Motor neuron (in vitro differentiated cells): ENCODE results near the gene INPP5A. TPM values are rescaled to one million over a fixed set of nuclear protein-coding genes. Genes with fewer than 3 reads are reported as not detected.

Source experiments
- ATAC-seq, 8 experiments: fragments of 200-7000 bp; cut with Tn5 transposase; replicated peaks in 6 of 8; 2 replicates each; pipeline ENCODE4 v1.8.0; 2021; ENCODE audit warnings: mild to moderate bottlenecking in 8 of 8, moderate library complexity in 8 of 8
- H3K27ac ChIP-seq, 2 donors: fragments of 250-450 bp; sonication (Bioruptor Pico); 2 replicates each; pipeline ENCODE4 v1.9.0; 2021; ENCODE audit warnings: antibody characterized with exemption in 2 of 2, mild to moderate bottlenecking in 2 of 2, moderate library complexity in 1 of 2
- H3K4me1 ChIP-seq, 2 donors: fragments of 250-450 bp; sonication (Bioruptor Pico); replicated peaks in 1 of 2; 2 replicates each; pipeline ENCODE4 v1.6.1; 2021; ENCODE audit warnings: antibody characterized with exemption in 2 of 2, mild to moderate bottlenecking in 2 of 2, moderate library complexity in 1 of 2
- H3K4me3 ChIP-seq, 5 donors: fragments of 250-450 bp; sonication (Bioruptor Pico); 2 replicates each; pipeline ENCODE4 v1.9.0; 2021; ENCODE audit warnings: antibody characterized with exemption in 5 of 5, mild to moderate bottlenecking in 5 of 5, moderate library complexity in 4 of 5
- WGBS, 10 experiments: fragments of 450-650 bp; shearing (Covaris generic); methylation state at CpG; one replicate each; pipeline ENCODE4 v1.0.0; 2022; 5-methylcytosine and 5-hydroxymethylcytosine counted together
- in situ Hi-C, 9 experiments: fragments of 400-800 bp; cut with MboI; loops; one replicate each; pipeline ENCODE4 v1.15.0; 2021; ENCODE audit warnings: low sequenced_read_pairs in 9 of 9, low pct_unique_long_range_greater_than_20kb in 2 of 9; ENCODE audit not compliant: unreplicated experiment in 9 of 9
- total RNA-seq, 8 experiments: library from RNA; unstranded; fragments of 300-600 nt; gene quantifications; 2 replicates each; pipeline versions ENCODE4 v1.2.3 to v1.2.4, GENCODE V29; 2022

The INPP5A gene
- total RNA-seq, 8 experiments from 2014 or later: 13.2 to 45.0 (median 17.9) TPM

DNA sequence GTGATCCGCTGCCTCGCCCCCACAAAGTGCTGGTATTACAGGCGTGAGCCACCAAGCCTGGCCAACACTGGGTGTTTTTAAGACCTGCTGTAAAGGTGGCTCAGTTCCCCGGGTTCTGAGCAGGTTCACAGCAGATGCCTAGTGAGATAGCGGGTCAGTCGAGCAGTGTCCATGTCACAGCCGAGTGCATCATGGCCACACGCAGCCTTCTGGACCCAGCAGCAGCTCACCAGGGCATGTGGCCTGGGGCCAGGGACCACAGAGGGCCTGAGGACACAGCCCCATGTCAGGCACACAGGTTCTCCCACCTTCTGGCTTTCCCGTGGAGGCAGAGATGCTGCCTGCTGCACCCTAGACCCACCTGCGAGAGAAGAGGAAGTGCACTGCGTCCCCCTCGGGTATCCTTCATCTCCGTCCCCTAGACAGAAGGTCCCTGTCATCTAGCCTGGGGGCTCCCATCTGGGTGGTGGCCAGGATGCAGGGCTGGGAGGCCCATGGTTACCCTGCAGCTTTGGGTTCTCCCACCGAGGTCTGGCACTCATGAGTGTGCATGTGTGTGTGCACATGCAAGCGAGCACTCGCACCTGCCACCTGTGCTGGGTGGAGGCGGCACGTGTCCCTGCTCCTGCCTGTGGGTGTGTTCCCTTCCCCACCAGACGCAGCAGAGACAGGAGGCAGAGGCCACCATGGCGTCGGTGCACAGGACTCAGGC is 149.8 kb downstream of the INPP5A start:
- H3K27ac ChIP-seq: no peak overlapping the region

DNA sequence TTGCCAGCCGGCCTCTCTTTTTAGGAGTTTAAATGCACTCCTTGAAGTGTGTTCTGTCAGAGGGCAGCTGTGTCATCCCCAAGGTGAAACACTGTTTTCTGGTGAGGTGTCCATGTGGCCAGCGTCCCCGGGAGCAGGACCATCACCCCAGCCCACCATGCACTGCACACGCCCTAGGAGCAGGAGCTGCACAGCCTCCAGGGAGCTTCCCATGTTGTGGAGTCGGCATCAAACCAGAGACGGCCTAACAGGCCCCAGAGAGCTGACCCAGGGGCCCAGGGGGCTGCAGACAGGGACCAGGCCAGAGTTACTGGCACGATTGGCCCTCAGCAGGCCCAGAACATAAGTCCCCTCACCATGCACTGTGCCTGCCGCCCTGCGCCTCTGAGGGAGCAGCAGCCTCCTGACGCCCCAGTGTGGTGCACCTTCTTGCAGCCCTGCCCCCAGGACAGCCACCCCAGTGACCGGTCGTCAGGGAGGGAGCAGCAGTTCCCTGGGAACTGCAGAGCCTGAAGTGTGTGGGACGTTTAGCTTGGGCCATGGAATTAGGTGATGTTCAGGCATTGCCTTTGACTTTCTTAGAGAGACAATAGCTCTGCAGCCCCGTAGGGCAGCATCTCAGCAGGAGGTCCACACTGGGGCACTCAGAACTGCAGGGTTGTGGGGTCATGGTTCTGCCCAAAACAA is 150.4 kb downstream of the INPP5A start:
- peaks cover 26 to 28% of the 10 kb centered on the region in 2 donors for H3K4me1 ChIP-seq
- WGBS, 10 experiments: 20 to 100% (median 58%) methylated on average over 1 to 6 of the region's 14 CpGs; no CpG with 5 or more reads in 6 of the 10 experiments
- in situ Hi-C loops: no loop called here
- H3K4me3 ChIP-seq: no peak overlapping the region
- no peak for ATAC-seq
- no peak overlapping the region for H3K27ac ChIP-seq

More for the DNA sequence above, 149.8 kb downstream of the INPP5A start:
- peaks cover 26 to 28% of the 10 kb centered on the region in 2 donors for H3K4me1 ChIP-seq
- 67 to 100% (median 95%) methylated on average over 1 to 11 of the region's 21 CpGs; no CpG with 5 or more reads in 7 of the 10 experiments for WGBS, 10 experiments
- H3K4me3 ChIP-seq: no peak overlapping the region
- in situ Hi-C loops: no loop called here
- ATAC-seq: no peak

- in situ Hi-C loops: no loop called here
- 86 to 100% (median 98%) methylated on average over 3 to 18 of the region's 20 CpGs; no CpG with 5 or more reads in 1 of the 10 experiments for WGBS, 10 experiments
- no peak for ATAC-seq
- no peak overlapping the region for H3K27ac ChIP-seq
- H3K4me3 ChIP-seq: no peak overlapping the region
- peaks cover 26 to 28% of the 10 kb centered on the region in 2 donors for H3K4me1 ChIP-seq
Observed at GRCh38 chr10:132688580-132689420, 151.2 kb downstream of the INPP5A start.

DNA sequence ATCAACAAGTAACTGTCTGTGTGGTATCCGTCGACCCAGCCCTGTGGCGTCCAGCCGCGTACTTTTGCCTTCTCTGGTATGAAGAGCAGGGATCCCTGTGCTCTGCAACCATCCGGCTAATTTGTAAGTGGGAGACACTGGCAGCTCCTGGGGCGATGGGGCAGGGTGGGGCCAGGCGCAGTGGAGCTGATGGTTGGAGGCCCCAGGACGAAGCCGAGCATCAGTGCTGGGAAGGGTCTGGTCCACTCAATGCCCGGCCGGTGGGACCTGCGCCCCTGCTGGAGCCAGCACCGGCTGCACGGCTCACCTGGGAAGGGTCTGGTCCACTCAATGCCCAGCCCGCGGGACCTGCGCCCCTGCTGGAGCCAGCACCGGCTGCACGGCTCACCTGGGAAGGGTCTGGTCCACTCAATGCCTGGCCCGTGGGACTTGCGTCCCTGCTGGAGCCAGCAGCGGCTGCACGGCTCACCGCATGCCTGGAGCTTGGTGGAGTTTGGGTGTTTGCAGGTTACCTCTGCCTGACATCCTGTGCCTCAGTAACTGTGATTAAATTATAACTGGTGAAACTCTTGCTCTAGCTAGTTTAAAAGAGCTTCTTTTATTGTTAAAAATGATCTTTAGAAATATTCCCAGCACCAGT is 152.3 kb downstream of the INPP5A start:
- Histone ChIP-seq H3K4me1 (peaks cover 20% of the 10 kb centered on the region in 2 donors), H3K27ac (no peak overlapping the region), H3K4me3 (no peak overlapping the region)
- ATAC-seq: no peak
- WGBS, 10 experiments: 93 to 100% (median 100%) methylated on average over 2 to 10 of the region's 25 CpGs; no CpG with 5 or more reads in 4 of the 10 experiments
- in situ Hi-C loops: no loop called here

- in situ Hi-C loops: no loop called here
- Histone ChIP-seq H3K27ac (no peak overlapping the region), H3K4me1 (peaks cover 15% of the 10 kb centered on the region in 2 donors), H3K4me3 (no peak overlapping the region)
- WGBS, 10 experiments: 80 to 100% (median 97%) methylated on average over 1 to 6 of the region's 7 CpGs; no CpG with 5 or more reads in 2 of the 10 experiments
- ATAC-seq: no peak
Observed at GRCh38 chr10:132690401-132690800, 152.8 kb downstream of the INPP5A start.

GRCh38 chr10:132690821-132691610 is 153.4 kb downstream of the INPP5A start:
- ATAC-seq: no peak
- H3K27ac ChIP-seq: no peak overlapping the region
- H3K4me3 ChIP-seq: no peak overlapping the region
- peaks cover 8 to 9% of the 10 kb centered on the region in 2 donors for H3K4me1 ChIP-seq
- WGBS, 10 experiments: 80 to 100% (median 96%) methylated on average over 2 to 42 of the region's 56 CpGs; no CpG with 5 or more reads in 1 of the 10 experiments
- in situ Hi-C loops: no loop called here

- Histone ChIP-seq H3K27ac (no peak overlapping the region), H3K4me1 (peaks cover 5% of the 10 kb centered on the region in 2 donors), H3K4me3 (no peak overlapping the region)
- no peak for ATAC-seq
- 94 to 95% methylated on average over 8 to 12 of the region's 48 CpGs; no CpG with 5 or more reads in 8 of the 10 experiments for WGBS, 10 experiments
- in situ Hi-C loops: no loop called here
Observed at GRCh38 chr10:132691711-132692153, 154.1 kb downstream of the INPP5A start.

DNA sequence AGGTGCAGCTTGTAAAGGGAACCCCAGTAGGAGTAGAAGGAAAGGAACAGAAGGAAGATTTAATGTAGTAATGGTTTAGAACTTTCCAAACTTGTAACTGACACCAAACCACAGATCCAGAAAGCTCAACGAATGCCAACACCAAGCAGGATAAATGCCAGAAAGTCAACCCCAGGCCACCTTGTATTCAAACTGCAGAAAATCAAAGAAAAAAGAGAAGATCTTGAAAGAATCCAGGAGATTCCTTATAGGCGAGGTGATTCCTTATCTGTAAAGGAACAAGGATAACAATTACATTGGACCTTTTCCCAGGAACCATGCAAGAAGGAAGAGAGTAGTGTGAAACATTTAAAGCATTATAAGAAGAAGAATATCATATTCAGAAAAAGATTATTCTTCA is 154.7 kb downstream of the INPP5A start:
- H3K4me1 ChIP-seq: peaks cover 9 to 11% of the 10 kb centered on the region in 2 donors
- WGBS, 10 experiments: 76 to 93% (median 83%) methylated on average over 1 to 2 of the region's 2 CpGs
- H3K4me3 ChIP-seq: no peak overlapping the region
- H3K27ac ChIP-seq: no peak overlapping the region
- ATAC-seq: no peak
- in situ Hi-C loops: no loop called here

DNA sequence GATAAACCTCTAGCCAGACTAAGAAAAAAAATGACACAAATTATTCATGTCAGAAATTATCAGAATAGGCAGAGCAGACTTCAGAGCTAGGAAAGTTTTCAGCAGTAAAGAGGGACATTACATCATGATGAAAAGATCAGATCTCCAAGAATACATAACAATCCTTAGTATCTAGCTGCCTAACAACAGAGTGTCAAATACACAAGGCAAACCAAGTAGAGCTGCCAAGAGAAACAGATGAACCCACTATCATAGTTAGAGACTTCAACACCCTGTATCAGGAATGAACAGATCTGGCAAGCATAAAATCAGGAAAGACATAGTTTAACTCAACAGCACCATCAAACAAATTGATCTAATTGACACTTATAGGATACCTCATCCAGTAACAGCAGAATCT is 156.1 kb downstream of the INPP5A start:
- H3K27ac ChIP-seq: no peak overlapping the region
- peak in 1 of 8 experiments; percentile 84 for ATAC-seq
- no peak overlapping the region for H3K4me3 ChIP-seq
- in situ Hi-C loops: no loop called here
- H3K4me1 ChIP-seq: peaks cover 18 to 19% of the 10 kb centered on the region in 2 donors

DNA sequence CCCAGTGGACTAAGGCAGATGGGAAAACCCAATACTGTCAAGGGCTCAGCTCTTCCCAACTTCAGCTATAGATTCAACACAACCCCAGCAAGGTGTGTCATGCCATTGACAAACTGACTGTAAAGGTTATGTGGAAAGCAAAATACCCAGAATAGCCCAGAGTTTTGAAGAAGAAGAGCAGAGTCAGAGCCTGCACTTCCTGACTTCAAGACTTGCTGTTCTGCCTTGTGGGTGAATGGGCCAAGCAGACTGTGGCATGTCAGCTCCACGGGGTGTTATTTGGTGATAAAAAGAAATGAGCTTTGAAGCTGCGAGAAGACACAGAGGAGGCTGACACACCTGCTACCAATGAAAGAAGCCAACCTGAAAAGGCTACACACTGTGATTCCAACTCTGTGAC is 158.6 kb downstream of the INPP5A start:
- no peak overlapping the region for H3K27ac ChIP-seq
- no peak overlapping the region for H3K4me3 ChIP-seq
- H3K4me1 ChIP-seq: peaks cover 41 to 44% of the 10 kb centered on the region in 2 donors
- in situ Hi-C loops: no loop called here
- no peak for ATAC-seq
- WGBS, 10 experiments: 75 to 100% (median 93%) methylated on average over 1 to 2 of the region's 2 CpGs; no CpG with 5 or more reads in 5 of the 10 experiments

GRCh38 chr10:132696728-132697577 is 159.4 kb downstream of the INPP5A start:
- in situ Hi-C loops: no loop called here
- Histone ChIP-seq H3K4me1 (peaks cover 48 to 51% of the 10 kb centered on the region in 2 donors), H3K27ac (no peak overlapping the region), H3K4me3 (no peak overlapping the region)
- 80 to 100% (median 90%) methylated on average over 1 to 3 of the region's 13 CpGs; no CpG with 5 or more reads in 3 of the 10 experiments for WGBS, 10 experiments
- no peak for ATAC-seq
